Stimulated activated CD8-positive, alpha-beta memory T cell treated with anti-CD3 and anti-CD28 coated beads, Interleukin-4, amount 100 ng/mL, for 24 hours (primary cell): ENCODE measurements around the gene NBPF1.
A peak's percentile ranks its signal among the peaks of the same experiment; 100 is the strongest.
"Not testable (repeated sequence)": the region's sequence is repeated elsewhere in the genome, so short reads cannot be mapped to it uniquely, and the experiment has no call there.

Experiments
- DNase-seq: peaks from one replicate; pipeline ENCODE4 v3.0.0-alpha.2; 2020; ENCODE audit warnings: low read depth

Gene NBPF1

DNA sequence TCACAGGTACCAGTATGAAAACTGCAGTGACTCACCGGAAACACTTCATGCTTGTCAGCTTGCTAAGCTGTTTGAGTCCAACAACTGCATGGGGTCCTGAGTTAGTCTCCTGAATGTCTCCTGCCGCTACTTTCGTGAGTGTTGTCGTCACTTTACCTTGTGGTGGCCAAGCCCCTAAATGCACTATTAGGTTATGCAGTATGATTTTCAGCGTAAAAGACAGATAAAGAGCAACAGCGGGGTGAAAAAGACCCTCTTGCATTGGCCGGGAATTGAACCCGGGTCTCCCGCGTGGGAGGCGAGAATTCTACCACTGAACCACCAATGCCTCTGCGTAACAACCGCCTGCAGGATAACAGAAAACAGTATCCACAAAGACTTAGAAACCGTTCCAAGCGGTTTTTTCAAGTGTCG is 67.7 kb downstream of the NBPF1 start:
- not testable (repeated sequence) for DNase-seq

DNA sequence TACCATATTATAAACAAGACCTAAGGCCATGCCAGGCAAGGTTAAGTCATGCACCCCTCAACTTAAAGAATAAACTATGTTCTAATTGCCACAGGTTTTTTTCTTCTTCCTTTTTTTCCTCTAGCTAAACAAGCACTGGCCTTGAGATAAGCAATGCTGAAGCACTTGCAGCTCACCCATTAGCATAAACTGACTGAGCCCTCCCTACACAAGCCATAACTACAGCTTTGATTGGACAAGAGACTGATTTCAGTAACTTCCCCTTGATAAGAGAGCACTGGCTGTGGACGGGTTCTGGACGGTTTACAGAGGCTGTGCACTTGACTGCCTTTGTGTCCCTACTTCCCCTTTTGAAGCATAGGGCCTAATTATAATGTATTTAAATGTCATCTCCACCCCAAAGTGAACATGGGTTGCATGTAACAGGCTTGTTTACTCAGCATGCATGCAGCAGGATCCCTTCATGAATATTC is 72.9 kb downstream of the NBPF1 start:
- not testable (repeated sequence) for DNase-seq

DNA sequence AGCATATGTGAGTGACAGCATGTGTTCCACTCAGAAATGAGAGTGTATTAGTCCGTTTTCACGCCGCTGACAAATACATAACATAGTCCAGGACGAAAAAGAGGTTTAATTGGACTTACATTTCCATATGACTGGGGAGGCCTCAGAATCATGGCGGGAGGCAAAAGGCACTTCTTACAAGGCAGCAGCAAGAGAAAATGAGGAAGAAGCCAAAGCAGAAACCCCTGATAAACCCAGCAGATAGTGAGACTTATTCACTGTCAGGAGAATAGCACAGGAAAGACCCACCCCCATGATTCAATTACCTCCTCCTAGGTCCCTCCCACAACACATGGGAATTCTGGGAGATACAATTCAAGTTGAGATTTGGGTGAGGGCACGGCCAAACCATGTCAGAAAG is 75.8 kb downstream of the NBPF1 start:
- not testable (repeated sequence) for DNase-seq

GRCh38 chr1:16536796-16537195 is 76.6 kb downstream of the NBPF1 start:
- DNase-seq, result not testable (repeated sequence)

DNA sequence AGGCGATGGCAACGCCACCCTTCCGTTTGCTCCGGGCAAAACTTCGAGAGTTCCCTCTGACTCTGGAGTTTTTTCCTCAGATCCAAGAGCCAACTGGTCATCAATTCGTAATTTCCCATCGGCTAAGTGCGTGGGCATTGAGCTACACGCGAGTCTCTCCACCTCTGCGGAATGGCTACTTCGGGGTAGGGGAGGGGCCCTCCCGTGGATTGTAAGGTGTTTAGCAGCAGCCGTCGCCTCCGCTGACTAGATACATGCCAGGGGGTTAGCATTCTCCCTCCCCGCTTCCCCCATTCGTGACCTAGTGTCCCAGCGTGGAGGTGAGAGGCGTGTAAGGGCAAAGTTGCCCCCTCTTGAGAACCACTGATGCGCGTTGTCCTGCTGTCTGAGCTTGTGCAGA is 77.5 kb downstream of the NBPF1 start:
- not testable (repeated sequence) for DNase-seq

- not testable (repeated sequence) for DNase-seq
Measured at GRCh38 chr1:16535487-16535886, 77.9 kb downstream of the NBPF1 start.

DNA sequence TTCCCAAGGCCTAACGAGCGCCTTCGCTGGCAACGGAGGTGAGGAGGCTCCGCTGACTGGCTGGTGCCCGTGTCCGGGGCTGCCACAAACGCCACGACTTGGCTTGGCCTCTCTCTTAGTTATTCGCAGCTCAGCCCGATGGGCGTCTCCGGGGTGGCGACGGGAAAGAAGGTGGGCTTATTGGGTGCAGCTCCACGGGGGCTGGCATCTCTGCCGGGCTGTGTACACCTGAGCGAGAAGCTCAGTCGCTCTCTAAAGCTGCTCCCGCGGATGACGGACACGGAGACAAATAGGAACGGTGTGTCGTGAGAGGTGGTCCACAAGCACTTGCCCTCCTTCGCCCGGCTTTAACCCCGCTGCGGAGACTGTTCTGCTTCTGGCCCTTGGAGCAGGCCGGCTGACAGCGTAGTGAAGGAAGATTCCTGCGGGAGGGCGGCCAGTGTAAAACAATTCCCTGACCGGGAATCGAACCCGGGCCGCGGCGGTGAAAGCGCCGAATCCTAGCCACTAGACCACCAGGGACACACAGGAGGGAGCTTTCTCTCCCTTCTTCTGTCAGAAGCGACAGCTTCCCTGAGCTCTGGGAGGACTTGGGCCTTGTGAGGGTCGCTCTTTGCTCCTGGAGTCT is 78.4 kb downstream of the NBPF1 start:
- not testable (repeated sequence) for DNase-seq

- DNase-seq, result not testable (repeated sequence)
Measured at GRCh38 chr1:16534239-16534828, 79.0 kb downstream of the NBPF1 start.

- not testable (repeated sequence) for DNase-seq
Measured at GRCh38 chr1:16532235-16532991, 81.0 kb downstream of the NBPF1 start.

DNA sequence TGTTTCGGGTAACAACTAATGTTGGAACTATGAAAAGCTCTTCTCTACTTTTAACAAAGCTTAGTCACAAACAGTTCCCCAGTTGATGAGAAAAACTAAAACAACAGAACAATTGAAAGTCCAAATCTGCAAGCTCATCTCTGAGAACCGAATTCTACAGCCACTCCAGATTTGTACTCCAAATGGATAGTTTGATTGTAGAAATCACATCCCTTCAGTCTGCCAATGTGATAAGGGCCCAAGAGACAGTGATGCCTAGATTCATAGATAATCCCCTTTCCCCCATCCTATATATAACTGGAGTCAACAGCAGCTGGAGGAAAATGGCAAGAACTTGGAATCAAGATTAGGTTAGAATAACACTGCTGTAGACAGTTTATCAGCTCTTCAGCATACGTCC is 85.0 kb downstream of the NBPF1 start:
- not testable (repeated sequence) for DNase-seq

DNA sequence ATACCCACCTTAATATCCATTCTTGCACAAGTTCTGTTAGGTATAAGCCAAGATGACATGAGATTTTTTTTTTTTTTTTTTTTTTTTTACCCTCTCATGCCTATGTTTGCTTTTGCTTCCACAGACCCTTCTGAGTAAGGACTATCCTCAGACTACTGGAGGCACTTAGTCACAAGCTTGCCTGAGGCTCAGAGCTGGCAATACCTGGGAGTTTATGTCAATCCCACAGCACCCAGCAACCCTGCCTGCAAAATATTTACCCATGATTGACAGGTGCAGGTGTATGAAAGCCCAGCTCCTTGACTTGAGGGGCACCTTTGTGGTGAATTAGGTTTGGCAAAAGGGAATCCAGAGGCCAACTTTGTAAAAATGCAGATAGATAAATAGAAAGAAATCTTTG is 87.6 kb downstream of the NBPF1 start:
- not testable (repeated sequence) for DNase-seq

GRCh38 chr1:16521679-16522078 is 91.7 kb downstream of the NBPF1 start:
- not testable (repeated sequence) for DNase-seq

DNA sequence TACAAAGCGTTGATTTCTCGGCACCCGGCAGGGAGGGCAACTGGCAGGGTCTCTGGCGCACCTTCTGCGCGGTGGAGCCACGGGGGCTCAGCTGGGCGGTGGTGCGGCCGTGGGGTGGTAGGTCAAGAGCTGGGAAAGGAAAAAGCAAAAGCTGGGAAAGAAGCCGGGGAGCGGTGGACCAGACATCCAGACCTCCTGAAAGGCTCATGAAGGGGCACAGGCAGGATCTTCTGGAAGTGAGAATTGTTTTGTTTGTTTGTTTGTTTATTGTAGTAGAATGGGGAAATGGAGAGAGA is 92.1 kb downstream of the NBPF1 start:
- DNase-seq, result no peak

DNA sequence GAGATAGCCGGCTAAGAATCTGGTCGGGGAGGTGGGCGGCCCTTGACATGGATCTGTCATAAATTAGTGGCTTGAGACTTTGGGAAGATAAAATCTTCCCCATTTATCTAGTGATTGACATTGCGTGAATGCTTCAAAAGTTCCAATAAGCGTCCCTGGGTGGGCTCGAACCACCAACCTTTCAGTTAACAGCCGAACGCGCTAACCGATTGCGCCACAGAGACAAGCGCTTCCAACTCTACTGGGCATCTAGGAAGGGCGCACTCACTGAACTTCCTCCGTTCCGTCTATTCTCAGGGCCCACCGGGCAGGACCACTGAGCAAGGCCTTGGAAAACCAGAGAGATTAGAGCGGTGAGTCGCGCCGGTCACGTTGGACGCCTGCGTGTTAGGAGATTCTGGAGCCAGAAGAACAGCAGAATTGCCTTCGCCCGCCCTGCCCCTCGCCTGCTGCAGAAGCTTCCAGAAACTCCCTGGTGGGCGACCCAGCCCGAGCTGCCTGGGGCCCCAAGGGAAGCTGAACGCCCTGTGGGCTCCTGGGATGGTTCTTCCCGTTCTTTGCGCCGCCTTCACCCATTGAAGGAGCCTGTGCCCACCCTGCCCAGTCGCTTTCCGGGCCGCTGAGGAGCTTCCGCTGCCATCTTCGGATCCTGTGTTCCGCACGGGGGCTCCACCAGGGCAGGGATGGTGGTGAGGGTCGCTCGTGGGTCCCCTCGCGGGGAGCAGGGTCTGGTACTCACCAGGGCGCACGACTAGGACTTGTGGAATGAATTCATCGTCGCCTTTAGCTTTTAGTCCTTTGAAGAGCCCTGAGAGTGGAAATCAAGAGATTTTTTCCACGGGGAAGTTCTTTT is 92.7 kb downstream of the NBPF1 start:
- DNase-seq, result not testable (repeated sequence)

GRCh38 chr1:16519255-16519951 is 94.0 kb downstream of the NBPF1 start:
- not testable (repeated sequence) for DNase-seq

- DNase-seq, result not testable (repeated sequence)
Measured at GRCh38 chr1:16518913-16519254, 94.5 kb downstream of the NBPF1 start.

DNA sequence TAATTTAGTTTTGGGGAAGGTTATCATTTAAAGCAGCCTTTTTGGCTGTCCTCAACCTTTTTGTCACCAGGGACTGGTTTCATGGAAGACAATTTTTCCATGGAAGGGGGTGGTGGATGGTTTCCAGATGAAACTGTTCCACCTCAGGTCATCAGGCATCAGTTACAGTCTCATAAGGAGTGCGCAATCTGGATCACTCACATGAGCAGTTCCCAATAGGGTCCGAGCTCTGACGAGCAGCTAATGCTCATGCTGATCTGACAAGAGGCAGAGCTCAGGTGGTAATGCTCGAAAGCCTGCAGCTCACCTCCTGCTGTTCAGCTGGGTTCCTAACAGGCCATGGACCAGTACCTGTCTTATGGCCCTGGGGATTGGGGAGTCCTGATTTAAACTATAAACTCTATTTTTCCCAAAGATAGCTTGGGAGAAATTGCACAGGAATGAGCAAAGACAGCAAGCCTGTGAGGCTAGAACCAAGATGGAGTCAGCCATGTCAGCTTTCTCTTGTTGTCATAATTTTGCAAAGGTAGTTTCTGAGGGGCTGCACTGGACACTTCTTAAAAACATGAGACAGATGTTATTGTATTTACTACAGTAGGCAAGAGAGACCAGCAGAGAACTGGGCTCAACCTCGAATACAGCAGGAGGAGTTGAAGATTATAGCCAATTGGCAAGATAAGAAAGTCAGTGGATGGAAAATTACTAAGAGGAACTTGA is 96.5 kb downstream of the NBPF1 start:
- DNase-seq, result not testable (repeated sequence)

DNA sequence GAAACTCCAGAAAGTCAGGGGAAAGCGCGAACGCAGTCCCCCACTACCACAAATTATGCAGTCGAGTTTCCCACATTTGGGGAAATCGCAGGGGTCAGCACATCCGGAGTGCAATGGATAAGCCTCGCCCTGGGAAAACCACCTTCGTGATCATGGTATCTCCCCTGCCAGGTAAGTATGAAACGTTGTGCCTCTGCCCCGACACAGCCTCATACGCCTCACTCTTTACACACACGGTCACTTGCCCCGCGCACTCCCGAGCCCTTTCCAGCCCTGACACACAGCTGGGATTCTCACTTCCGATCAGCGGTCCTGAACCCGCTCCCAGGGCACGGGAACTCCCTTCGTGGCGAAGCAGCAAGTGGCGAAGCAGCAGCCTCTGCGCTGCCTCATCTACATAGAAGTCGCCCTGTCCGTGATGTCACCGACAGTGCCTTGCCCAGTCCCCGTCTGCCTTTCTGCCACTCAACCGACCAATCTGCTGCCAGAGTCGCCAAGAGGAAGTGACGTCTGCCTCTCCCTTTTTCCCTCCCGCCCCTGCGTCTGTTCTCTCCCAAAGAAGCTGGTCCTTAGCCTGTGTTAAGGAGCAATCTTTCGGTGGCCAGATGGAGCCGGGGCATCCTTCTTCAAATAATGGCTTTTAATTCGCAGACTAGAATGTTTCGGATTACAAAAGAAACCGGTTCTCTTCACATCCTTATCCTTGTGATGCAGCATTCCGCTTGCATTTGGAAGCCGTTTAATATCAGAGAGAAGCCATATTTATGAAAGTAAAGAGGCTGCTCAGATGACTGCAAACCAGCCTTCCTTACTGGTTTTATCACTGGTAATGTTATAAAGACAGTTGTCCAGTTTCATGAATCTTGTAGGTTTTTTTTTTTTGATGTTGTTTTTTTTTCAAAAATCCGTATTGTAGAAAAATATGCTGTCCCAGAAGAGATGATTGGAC is 99.0 kb downstream of the NBPF1 start, which contains the start of gene RNU1-1:
Gene RNU1-1 (minus strand): TSS at position 179 of the 949 bp plus-strand sequence.
- DNase-seq, result peak; percentile 42

DNA sequence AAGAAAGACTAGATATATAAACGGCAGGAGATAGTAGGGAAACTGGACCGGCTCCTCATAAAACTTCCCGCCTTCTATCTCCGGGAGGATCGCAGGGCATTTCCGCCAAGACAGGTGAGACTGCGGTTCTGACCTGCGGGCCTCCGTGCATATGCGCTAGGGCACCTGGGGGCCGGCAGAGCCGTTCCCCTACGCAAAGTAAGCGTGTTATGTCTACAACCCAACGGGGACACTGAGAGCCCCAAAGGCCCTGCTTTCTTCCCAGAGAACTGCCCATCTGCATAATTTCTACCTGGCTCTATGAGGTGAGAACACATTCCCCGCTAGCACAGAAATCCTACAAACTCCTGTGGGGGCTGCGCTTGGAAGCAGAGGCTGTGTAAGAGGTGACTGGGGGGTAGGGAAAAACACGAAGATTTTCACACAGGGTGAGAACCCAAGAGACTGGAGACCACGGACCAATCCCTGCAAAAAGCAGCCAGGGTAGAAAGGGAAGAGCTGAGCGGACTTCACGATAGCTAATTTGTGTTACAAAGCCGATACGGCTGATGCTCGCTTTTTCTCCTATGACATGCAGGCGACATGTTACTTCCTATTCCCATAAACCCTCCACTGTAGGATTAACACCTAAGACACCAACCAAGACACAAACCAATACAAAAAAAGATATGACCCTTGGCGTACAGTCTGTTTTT is 99.8 kb downstream of the NBPF1 start:
- DNase-seq, result peak; percentile 59
